ENCODE data around the gene ACOT7.

ACOT7 gene

DNA sequence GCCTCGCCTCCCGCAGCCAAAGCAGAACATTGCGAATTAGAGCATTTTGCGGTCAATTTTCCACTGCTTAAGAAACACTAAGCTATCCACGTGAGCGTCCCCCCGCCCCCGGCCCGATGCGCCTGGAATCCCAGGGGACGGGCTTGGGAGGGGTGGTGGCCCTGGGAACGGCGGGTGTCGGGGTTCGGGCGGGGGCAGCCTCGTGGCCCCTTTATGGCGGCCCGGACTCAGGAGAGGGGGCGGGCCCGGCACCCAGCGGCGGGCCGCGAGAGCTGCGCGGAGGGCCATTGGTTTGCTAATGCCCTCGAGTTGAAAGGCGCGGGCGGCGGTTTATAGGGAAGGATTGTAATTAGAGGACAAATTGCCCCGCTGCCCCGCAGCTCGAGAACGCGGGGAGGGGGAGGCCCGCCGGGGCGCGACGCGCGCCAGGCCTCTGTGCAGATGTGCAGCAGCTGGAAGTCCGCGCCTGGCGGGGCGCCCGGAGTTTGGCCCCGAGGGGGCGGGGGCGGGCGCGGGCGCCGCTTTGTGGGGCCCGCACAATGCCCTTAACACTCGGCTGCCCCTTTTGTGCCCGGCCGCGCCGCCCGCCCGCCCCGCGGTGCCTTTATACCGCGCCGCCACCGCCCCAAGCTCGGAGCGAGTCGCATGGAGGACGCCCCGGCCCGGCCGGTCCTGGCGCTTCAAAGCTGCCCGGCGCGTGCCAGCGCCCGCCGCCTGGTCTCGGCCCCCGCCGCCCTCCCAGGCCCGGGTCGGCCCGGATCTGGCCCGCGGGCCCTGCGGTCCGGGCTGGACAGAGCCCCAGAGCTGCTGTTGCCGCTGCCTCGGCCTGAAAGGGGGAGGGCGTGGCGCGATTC lies 151.5 kb downstream of the ACOT7 start:
- no peak for DNase-seq (ENCODE audit: low spot score)
- TF ChIP-seq, protein P1, sequence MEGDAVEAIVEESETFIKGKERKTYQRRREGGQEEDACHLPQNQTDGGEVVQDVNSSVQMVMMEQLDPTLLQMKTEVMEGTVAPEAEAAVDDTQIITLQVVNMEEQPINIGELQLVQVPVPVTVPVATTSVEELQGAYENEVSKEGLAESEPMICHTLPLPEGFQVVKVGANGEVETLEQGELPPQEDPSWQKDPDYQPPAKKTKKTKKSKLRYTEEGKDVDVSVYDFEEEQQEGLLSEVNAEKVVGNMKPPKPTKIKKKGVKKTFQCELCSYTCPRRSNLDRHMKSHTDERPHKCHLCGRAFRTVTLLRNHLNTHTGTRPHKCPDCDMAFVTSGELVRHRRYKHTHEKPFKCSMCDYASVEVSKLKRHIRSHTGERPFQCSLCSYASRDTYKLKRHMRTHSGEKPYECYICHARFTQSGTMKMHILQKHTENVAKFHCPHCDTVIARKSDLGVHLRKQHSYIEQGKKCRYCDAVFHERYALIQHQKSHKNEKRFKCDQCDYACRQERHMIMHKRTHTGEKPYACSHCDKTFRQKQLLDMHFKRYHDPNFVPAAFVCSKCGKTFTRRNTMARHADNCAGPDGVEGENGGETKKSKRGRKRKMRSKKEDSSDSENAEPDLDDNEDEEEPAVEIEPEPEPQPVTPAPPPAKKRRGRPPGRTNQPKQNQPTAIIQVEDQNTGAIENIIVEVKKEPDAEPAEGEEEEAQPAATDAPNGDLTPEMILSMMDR (IDR thresholded peaks at IDR 0.05; ENCODE audit: extremely low read depth, missing control alignments): no peak

DNA sequence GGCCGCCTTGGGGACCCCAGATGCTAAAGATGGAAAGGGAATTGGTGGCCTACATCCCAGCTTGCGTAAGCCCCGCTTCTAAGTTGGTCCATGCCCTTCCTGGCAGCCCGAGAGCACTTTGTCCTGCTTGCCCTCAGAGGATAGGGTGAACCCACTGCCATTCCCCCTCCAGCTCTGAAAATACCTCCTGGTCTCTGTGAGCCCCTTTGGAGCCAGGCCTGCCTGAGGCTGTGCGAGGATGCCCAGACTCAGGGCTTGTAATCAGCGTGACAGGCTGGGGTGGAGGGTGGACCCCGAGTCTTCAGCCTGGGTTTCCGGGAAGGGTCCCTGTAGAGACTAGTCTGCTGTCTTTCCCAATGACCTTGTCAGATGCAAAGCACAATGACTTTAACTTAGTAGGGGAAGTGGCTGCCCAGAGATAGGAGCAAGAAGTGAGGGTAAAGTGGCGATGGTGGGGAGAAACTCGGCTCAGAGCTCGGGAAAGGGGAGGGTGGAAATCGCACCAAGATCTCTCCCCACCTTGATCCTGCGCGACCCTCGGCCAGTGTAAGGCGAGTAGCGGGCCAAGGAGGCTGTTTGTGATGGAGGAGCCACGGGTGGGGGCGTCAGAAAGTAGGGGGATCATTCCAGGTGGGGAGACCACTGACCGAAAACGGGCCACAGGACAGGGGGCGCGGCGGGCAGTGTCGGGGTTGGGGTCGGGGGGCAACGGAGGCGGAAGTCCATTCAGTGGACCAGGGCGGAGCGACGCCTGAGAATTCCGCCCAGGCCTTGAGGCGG lies 152.3 kb downstream of the ACOT7 start:
- DNase-seq (ENCODE audit: low spot score): no peak
- TF ChIP-seq, protein P1 (IDR thresholded peaks at IDR 0.05; ENCODE audit: extremely low read depth, missing control alignments): no peak

GRCh38 chr1:6239950-6240768 lies 153.4 kb downstream of the ACOT7 start:
- TF ChIP-seq, protein P1 (IDR thresholded peaks at IDR 0.05; ENCODE audit: extremely low read depth, missing control alignments): no peak
- DNase-seq (ENCODE audit: low spot score): no peak

- no peak for DNase-seq (ENCODE audit: low spot score)
- TF ChIP-seq, protein P1 (IDR thresholded peaks at IDR 0.05; ENCODE audit: extremely low read depth, missing control alignments): no peak
Observed at GRCh38 chr1:6239213-6239752, 154.3 kb downstream of the ACOT7 start.

- TF ChIP-seq, protein P1 (IDR thresholded peaks at IDR 0.05; ENCODE audit: extremely low read depth, missing control alignments): no peak
- no peak for DNase-seq (ENCODE audit: low spot score)
Observed at GRCh38 chr1:6237093-6237492, 156.5 kb downstream of the ACOT7 start.

DNA sequence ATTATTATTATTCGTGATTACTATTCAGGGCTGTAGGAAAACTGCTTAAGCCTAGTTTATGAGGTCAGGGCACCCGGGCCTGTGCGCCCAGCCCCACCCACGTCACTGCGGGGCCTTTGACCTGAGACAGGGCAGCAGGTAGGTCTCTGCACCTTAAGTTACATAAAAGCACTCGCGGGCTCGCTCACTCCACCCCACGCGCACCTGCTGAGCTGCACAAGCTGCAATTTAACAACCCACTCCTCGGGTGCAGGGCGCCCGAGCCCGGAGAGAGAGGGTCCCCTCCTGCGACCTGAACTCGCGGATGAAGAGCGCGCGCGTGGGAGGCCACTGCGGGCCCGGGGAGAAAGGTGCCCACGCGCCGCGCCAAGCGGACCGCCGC lies 158.3 kb downstream of the ACOT7 start:
- no peak for DNase-seq (ENCODE audit: low spot score)
- TF ChIP-seq, protein P1 (IDR thresholded peaks at IDR 0.05; ENCODE audit: extremely low read depth, missing control alignments): no peak

Data from GM20000 (cell line).